MCF 10A (cell line): ENCODE data around the gene SLC8A2. TPM values are rescaled to one million over a fixed set of nuclear protein-coding genes. Genes with fewer than 3 reads are reported as not detected.

ENCODE experiments used
- BruUV-seq: library from RNA; stranded (reverse); fragments of 400-500 nt; replicated peaks from 2 replicates; lab custom pipeline; 2021; lab: Mats Ljungman, UMichigan
- CTCF ChIA-PET: fragments of 300-600 bp; sonication (Branson Sonifier 250); formaldehyde crosslinking; extraction: SDS; loops from one replicate; lab custom pipeline; 2021; ENCODE audit warnings: antibody characterized with exemption, inconsistent platforms; lab: Yijun Ruan, JAX
- POLR2A ChIA-PET: fragments of 300-600, 350-650 bp; sonication (Branson Sonifier 250); formaldehyde crosslinking; extraction: SDS; loops from one replicate; lab custom pipeline; 2020; ENCODE audit warnings: antibody characterized with exemption, inconsistent platforms; lab: Yijun Ruan, JAX
- DNase-seq: peaks from one replicate; pipeline ENCODE4 v3.0.0-alpha.2; 2018; ENCODE audit not compliant: unreplicated experiment
- H3K27ac Mint-ChIP-seq: one replicate; pipeline ENCODE4 v1.8.0; 2022; ENCODE audit warnings: mild to moderate bottlenecking, low read depth, mixed read lengths; ENCODE audit not compliant: unreplicated experiment
- H3K27me3 Mint-ChIP-seq: one replicate; pipeline ENCODE4 v1.8.0; 2022; ENCODE audit warnings: mixed read lengths; ENCODE audit not compliant: insufficient read depth, unreplicated experiment
- H3K36me3 Mint-ChIP-seq: one replicate; pipeline ENCODE4 v1.8.0; 2022; ENCODE audit warnings: mild to moderate bottlenecking, moderate library complexity, mixed read lengths; ENCODE audit not compliant: insufficient read depth, unreplicated experiment
- H3K4me1 Mint-ChIP-seq: one replicate; pipeline ENCODE4 v1.8.0; 2022; ENCODE audit warnings: mixed read lengths; ENCODE audit not compliant: insufficient read depth, unreplicated experiment
- H3K4me3 Mint-ChIP-seq: one replicate; pipeline ENCODE4 v1.8.0; 2022; ENCODE audit warnings: mild to moderate bottlenecking, moderate library complexity, mixed read lengths; ENCODE audit not compliant: unreplicated experiment
- H3K9me3 Mint-ChIP-seq: one replicate; pipeline ENCODE4 v1.8.0; 2022; ENCODE audit warnings: mixed read lengths; ENCODE audit not compliant: unreplicated experiment
- intact Hi-C: fragments of 100-400 bp; cut with micrococcal nuclease; formaldehyde crosslinking; loops from 2 replicates; pipeline ENCODE4 v1.14.1; 2022
- total RNA-seq: library from RNA; stranded (reverse); gene quantifications from 2 replicates; pipeline ENCODE4 v1.2.3, GENCODE V29; 2022
- TF ChIP-seq, protein P1 (sequence below): fragments of 200-600 bp; IDR thresholded peaks from one replicate; pipeline ENCODE4 v1.8.0; 2022; ENCODE audit warnings: antibody characterized with exemption, mild to moderate bottlenecking; ENCODE audit not compliant: unreplicated experiment

SLC8A2 gene
- total RNA-seq, 1 experiment from 2014 or later = not detected

GRCh38 chr19:47485210-47485609 is 13.5 kb upstream of the SLC8A2 start:
- Mint-ChIP-seq H3K4me1 (peaks cover 10% of the 10 kb centered on the region), H3K36me3 (peaks cover 43% of the 10 kb centered on the region), H3K27ac (peak overlapping the region; percentile 99), H3K4me3 (peak overlapping the region; percentile 99), H3K9me3 (no peaks in the 10 kb centered on the region), H3K27me3 (no peaks in the 10 kb centered on the region)
- BruUV-seq = no TSS peak
- ChIA-PET CTCF (interaction anchor here (0.6 to 1.4 kb wide), 4 partner anchors 11 to 213 kb away, joined by 3 to 7 read pairs (median 4); no protein-coding TSS in a partner anchor), POLR2A (interaction anchor here (0.7 to 2.3 kb wide), 7 partner anchors 15 to 238 kb away, joined by 3 to 25 read pairs (median 8); partner anchors contain the start of gene NAPA)
- intact Hi-C loops = no loop called here
- no peak for DNase-seq
- TF ChIP-seq, protein P1, sequence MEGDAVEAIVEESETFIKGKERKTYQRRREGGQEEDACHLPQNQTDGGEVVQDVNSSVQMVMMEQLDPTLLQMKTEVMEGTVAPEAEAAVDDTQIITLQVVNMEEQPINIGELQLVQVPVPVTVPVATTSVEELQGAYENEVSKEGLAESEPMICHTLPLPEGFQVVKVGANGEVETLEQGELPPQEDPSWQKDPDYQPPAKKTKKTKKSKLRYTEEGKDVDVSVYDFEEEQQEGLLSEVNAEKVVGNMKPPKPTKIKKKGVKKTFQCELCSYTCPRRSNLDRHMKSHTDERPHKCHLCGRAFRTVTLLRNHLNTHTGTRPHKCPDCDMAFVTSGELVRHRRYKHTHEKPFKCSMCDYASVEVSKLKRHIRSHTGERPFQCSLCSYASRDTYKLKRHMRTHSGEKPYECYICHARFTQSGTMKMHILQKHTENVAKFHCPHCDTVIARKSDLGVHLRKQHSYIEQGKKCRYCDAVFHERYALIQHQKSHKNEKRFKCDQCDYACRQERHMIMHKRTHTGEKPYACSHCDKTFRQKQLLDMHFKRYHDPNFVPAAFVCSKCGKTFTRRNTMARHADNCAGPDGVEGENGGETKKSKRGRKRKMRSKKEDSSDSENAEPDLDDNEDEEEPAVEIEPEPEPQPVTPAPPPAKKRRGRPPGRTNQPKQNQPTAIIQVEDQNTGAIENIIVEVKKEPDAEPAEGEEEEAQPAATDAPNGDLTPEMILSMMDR = no peak

GRCh38 chr19:47483800-47484690 is 12.4 kb upstream of the SLC8A2 start, which contains the start of gene KPTN:
TSS of gene KPTN (minus strand) at chr19:47484219. CDS start at chr19:47484160, 59 bp downstream.
- ChIA-PET POLR2A (interaction anchor here (0.6 to 2.3 kb wide), 22 partner anchors 8 to 281 kb away, joined by 3 to 25 read pairs (median 4); partner anchors contain the start of genes BICRA, DHX34, NAPA and SLC8A2), CTCF (interaction anchor here (0.6 to 2.2 kb wide), 21 partner anchors 8 to 670 kb away, joined by 3 to 9 read pairs (median 5); partner anchors contain the start of genes NAPA and SLC8A2)
- no peaks in the 10 kb centered on the region for H3K27me3 Mint-ChIP-seq
- TF ChIP-seq, protein P1 = peak; percentile 99
- H3K36me3 Mint-ChIP-seq = peaks cover 35% of the 10 kb centered on the region
- no peaks in the 10 kb centered on the region for H3K9me3 Mint-ChIP-seq
- BruUV-seq = TSS peak; percentile 82
- peaks cover 5% of the 10 kb centered on the region for H3K4me1 Mint-ChIP-seq
- intact Hi-C loops = no loop called here
- peak within 1 kb of the TSS; percentile 99 for H3K4me3 Mint-ChIP-seq
- H3K27ac Mint-ChIP-seq = peak within 1 kb of the TSS; percentile 99
- peak; percentile 87 for DNase-seq

DNA sequence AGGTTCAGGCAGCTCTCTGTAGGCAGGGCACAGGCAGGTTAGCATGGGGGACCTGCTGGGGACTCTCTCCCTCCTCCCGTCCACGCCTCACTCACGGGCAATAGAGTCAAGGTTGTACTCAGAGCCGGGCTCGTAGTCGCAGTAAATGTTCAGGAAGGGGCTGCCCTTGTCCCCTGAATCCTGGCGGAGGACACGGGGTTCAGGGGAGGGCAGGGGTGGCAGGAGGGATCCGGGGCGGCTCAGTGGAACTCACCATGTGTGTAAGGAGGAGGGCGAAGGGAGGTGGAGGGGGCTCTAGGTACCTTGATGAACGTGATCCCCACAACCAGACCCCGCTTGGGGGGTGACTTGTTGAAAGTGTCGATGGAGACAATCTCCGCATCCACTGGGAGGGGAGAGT is 11.5 kb upstream of the SLC8A2 start:
- Mint-ChIP-seq H3K36me3 (peaks cover 27% of the 10 kb centered on the region), H3K9me3 (no peaks in the 10 kb centered on the region), H3K4me1 (peaks cover 5% of the 10 kb centered on the region), H3K4me3 (peak overlapping the region; percentile 99), H3K27ac (no peak overlapping the region), H3K27me3 (no peaks in the 10 kb centered on the region)
- TF ChIP-seq, protein P1 = no peak
- ChIA-PET POLR2A (interaction anchor here (0.6 to 2.3 kb wide), 15 partner anchors 8 to 247 kb away, joined by 3 to 25 read pairs (median 5); partner anchors contain the start of genes NAPA and SLC8A2), CTCF (interaction anchor here (0.6 to 2.2 kb wide), 9 partner anchors 8 to 1597 kb away, joined by 3 to 7 read pairs (median 3); partner anchors contain the start of genes IRF2BP1 and SLC8A2)
- intact Hi-C loops = no loop called here
- BruUV-seq = no TSS peak
- DNase-seq = no peak
